ENCODE data around the gene FBLN2.

Gene FBLN2

GRCh38 chr3:13532085-13532484, 16.8 kb upstream of the FBLN2 start:
- no peak for DNase-seq (ENCODE audit: low spot score)

- no peak for DNase-seq (ENCODE audit: low spot score)
These were observed 16.3 kb upstream of the FBLN2 start for GRCh38 chr3:13532631-13533030.

- no peak for DNase-seq (ENCODE audit: low spot score)
These were observed 15.0 kb upstream of the FBLN2 start for GRCh38 chr3:13533885-13534301.

- DNase-seq (ENCODE audit: low spot score): no peak
These were observed 13.4 kb upstream of the FBLN2 start for GRCh38 chr3:13535526-13535875.

GRCh38 chr3:13535905-13536304, 13.0 kb upstream of the FBLN2 start:
- DNase-seq (ENCODE audit: low spot score): no peak

- no peak for DNase-seq (ENCODE audit: low spot score)
These were observed 12.5 kb upstream of the FBLN2 start for GRCh38 chr3:13536432-13536831.

GRCh38 chr3:13536832-13537231, 12.1 kb upstream of the FBLN2 start:
- no peak for DNase-seq (ENCODE audit: low spot score)

GRCh38 chr3:13537244-13537908, 11.5 kb upstream of the FBLN2 start:
- no peak for DNase-seq (ENCODE audit: low spot score)

GRCh38 chr3:13537909-13538296, 11.0 kb upstream of the FBLN2 start:
- DNase-seq (ENCODE audit: low spot score): peak; percentile 96

- no peak for DNase-seq (ENCODE audit: low spot score)
These were observed 10.2 kb upstream of the FBLN2 start for GRCh38 chr3:13538520-13539291.

- DNase-seq (ENCODE audit: low spot score): peak; percentile 37
These were observed 9.7 kb upstream of the FBLN2 start for GRCh38 chr3:13539292-13539638.

- DNase-seq (ENCODE audit: low spot score): no peak
These were observed 9.3 kb upstream of the FBLN2 start for GRCh38 chr3:13539671-13540070.

GRCh38 chr3:13540297-13540995, 8.5 kb upstream of the FBLN2 start:
- DNase-seq (ENCODE audit: low spot score): no peak

GRCh38 chr3:13541691-13542090, 7.2 kb upstream of the FBLN2 start:
- no peak for DNase-seq (ENCODE audit: low spot score)

- no peak for DNase-seq (ENCODE audit: low spot score)
These were observed 6.8 kb upstream of the FBLN2 start for GRCh38 chr3:13542142-13542541.

- DNase-seq (ENCODE audit: low spot score): peak; percentile 94
These were observed 5.7 kb upstream of the FBLN2 start for GRCh38 chr3:13543253-13543652.

- peak; percentile 87 for DNase-seq (ENCODE audit: low spot score)
These were observed 4.6 kb upstream of the FBLN2 start for GRCh38 chr3:13544293-13544831.

- no peak for DNase-seq (ENCODE audit: low spot score)
These were observed 3.8 kb upstream of the FBLN2 start for GRCh38 chr3:13544951-13545651.

- no peak for DNase-seq (ENCODE audit: low spot score)
These were observed 2.9 kb upstream of the FBLN2 start for GRCh38 chr3:13545952-13546454.

GRCh38 chr3:13546667-13547171, 2.2 kb upstream of the FBLN2 start:
- no peak for DNase-seq (ENCODE audit: low spot score)

GRCh38 chr3:13547591-13548371, 1.1 kb upstream of the FBLN2 start:
- no peak for DNase-seq (ENCODE audit: low spot score)

All from AG08395 (cell line).